GM21526 (cell line): ENCODE results near the gene HSD17B4.

ENCODE experiments used
- ATAC-seq: cut with Tn5 transposase; IDR thresholded peaks from one replicate; pipeline ENCODE4 v1.9.1; 2021; ENCODE audit warnings: moderate library complexity; ENCODE audit not compliant: unreplicated experiment, low FRiP score

The HSD17B4 gene

GRCh38 chr5:119583684-119584083 is 131.4 kb downstream of the HSD17B4 start:
- ATAC-seq, result peak; percentile 60
